ENCODE results near the gene GRM7.
"Not testable (repeated sequence)": the region's sequence is repeated elsewhere in the genome, so short reads cannot be mapped to it uniquely, and the experiment has no call there.

GRCh38 chr3:6935418-6935817 is 74.5 kb downstream of the GRM7 start:
- TF ChIP-seq CTCF (conservative IDR thresholded peaks at IDR 0.05 in 1 of 2, IDR thresholded peaks at IDR 0.05 in 1 of 2; ENCODE audit: low read depth in 1 of 2, low read length in 2 of 2); EZH2 (IDR thresholded peaks at IDR 0.05; ENCODE audit: low read length, missing control alignments): not testable (repeated sequence)
